Neural progenitor cell (in vitro differentiated cells): Measurements from ENCODE around the gene CRLF3. TPM values are rescaled to one million over a fixed set of nuclear protein-coding genes. Genes with fewer than 3 reads are reported as not detected.
"Not testable (repeated sequence)": the region's sequence is repeated elsewhere in the genome, so short reads cannot be mapped to it uniquely, and the experiment has no call there.

Experiments used
- DNase-seq: peaks from one replicate; pipeline ENCODE4 v3.0.0-alpha.2; 2016; ENCODE audit warnings: low spot score
- H2AFZ ChIP-seq: fragments of 200-600 bp; sonication (generic); replicated peaks from 2 replicates; pipeline ENCODE4 v1.6.1; 2016; ENCODE audit warnings: antibody characterized with exemption
- H3F3A ChIP-seq: fragments of 200-600 bp; sonication (generic); 2 replicates; pipeline ENCODE4 v1.6.1; 2016; ENCODE audit warnings: antibody characterized with exemption, low read depth
- H3K27ac ChIP-seq: fragments of 200-600 bp; sonication (generic); 2 replicates; pipeline ENCODE4 v1.5.1; 2016; ENCODE audit warnings: mild to moderate bottlenecking
- H3K27me3 ChIP-seq: fragments of 200-600 bp; sonication (generic); 2 replicates; pipeline ENCODE4 v1.6.1; 2016; ENCODE audit warnings: mild to moderate bottlenecking, moderate library complexity
- H3K36me3 ChIP-seq: fragments of 200-600 bp; sonication (generic); 2 replicates; pipeline ENCODE4 v1.5.1; 2016
- H3K4me1 ChIP-seq: fragments of 200-600 bp; sonication (generic); 2 replicates; pipeline ENCODE4 v1.6.1; 2016; ENCODE audit warnings: mixed run types
- H3K4me2 ChIP-seq: fragments of 200-600 bp; sonication (generic); 2 replicates; pipeline ENCODE4 v1.6.1; 2016
- H3K4me3 ChIP-seq: fragments of 200-600 bp; sonication (generic); 2 replicates; pipeline ENCODE4 v1.5.1; 2016
- H3K79me2 ChIP-seq: fragments of 200-600 bp; sonication (generic); 2 replicates; pipeline ENCODE4 v1.6.1; 2016; ENCODE audit warnings: low read depth
- H3K9ac ChIP-seq: fragments of 200-600 bp; sonication (generic); 2 replicates; pipeline ENCODE4 v1.6.1; 2016
- H3K9me3 ChIP-seq: fragments of 200-600 bp; sonication (generic); 2 replicates; pipeline ENCODE4 v1.5.1; 2016; ENCODE audit warnings: low read depth
- H4K20me1 ChIP-seq: fragments of 200-600 bp; sonication (generic); 2 replicates; pipeline ENCODE4 v1.6.1; 2016; ENCODE audit warnings: low read depth
- H3K27ac Mint-ChIP-seq: 3 replicates; pipeline ENCODE4 v1.8.0; 2021; ENCODE audit warnings: mixed read lengths
- H3K27me3 Mint-ChIP-seq: 2 replicates; pipeline ENCODE4 v1.8.0; 2022; ENCODE audit warnings: low read depth, mild to moderate bottlenecking, inconsistent platforms, moderate library complexity, mixed read lengths; ENCODE audit not compliant: insufficient read depth
- H3K36me3 Mint-ChIP-seq: 3 replicates; pipeline ENCODE4 v1.8.0; 2021; ENCODE audit warnings: mixed read lengths
- H3K4me1 Mint-ChIP-seq: 3 replicates; pipeline ENCODE4 v1.8.0; 2021; ENCODE audit warnings: mixed read lengths
- H3K4me3 Mint-ChIP-seq: 3 replicates; pipeline ENCODE4 v1.8.0; 2021; ENCODE audit warnings: mild to moderate bottlenecking, moderate library complexity, mixed read lengths
- H3K9me3 Mint-ChIP-seq: 3 replicates; pipeline ENCODE4 v1.8.0; 2020; ENCODE audit warnings: mixed read lengths
- CTCF ChIP-seq: fragments of 200-600 bp; sonication (generic); IDR thresholded peaks from 2 replicates; pipeline ENCODE4 v1.5.1; 2017; ENCODE audit warnings: antibody characterized with exemption, mild to moderate bottlenecking
- EZH2 ChIP-seq: fragments of 200-600 bp; sonication (generic); IDR thresholded peaks from 2 replicates; pipeline ENCODE4 v1.6.1; 2017; ENCODE audit warnings: antibody characterized with exemption, mild to moderate bottlenecking, moderate library complexity
- EZH2phosphoT487 ChIP-seq: fragments of 200-600 bp; sonication (generic); IDR thresholded peaks from 2 replicates; pipeline ENCODE4 v1.6.1; 2017; ENCODE audit warnings: antibody characterized with exemption
- total RNA-seq: library from RNA; depleted of rRNA; stranded (reverse); fragments of >200 nt; gene quantifications from 2 replicates; pipeline ENCODE4 v1.2.3, GENCODE V29; 2015; ENCODE audit warnings: low replicate concordance

CRLF3 gene
- total RNA-seq, 1 donor from 2014 or later, result 43.8 TPM

GRCh38 chr17:30780343-30780742, 44.1 kb downstream of the CRLF3 start:
- Mint-ChIP-seq H3K27ac (no peak overlapping the region), H3K9me3 (no peaks in the 10 kb centered on the region), H3K4me1 (no peaks in the 10 kb centered on the region), H3K4me3 (no peak overlapping the region), H3K36me3 (peaks cover 15% of the 10 kb centered on the region), H3K27me3 (no peaks in the 10 kb centered on the region)
- Histone ChIP-seq H3K36me3 (peaks cover 14% of the 10 kb centered on the region), H3K4me2 (no peak overlapping the region), H2AFZ (no peak overlapping the region), H4K20me1 (no peaks in the 10 kb centered on the region), H3K27ac (no peak overlapping the region), H3K27me3 (no peaks in the 10 kb centered on the region), H3K9me3 (no peaks in the 10 kb centered on the region), H3K9ac (no peak overlapping the region), H3K79me2 (no peaks in the 10 kb centered on the region), H3F3A (peaks cover 74% of the 10 kb centered on the region), H3K4me3 (no peak overlapping the region), H3K4me1 (no peaks in the 10 kb centered on the region)
- DNase-seq, result no peak
- TF ChIP-seq EZH2 (no peak), CTCF (no peak), EZH2phosphoT487 (no peak)

GRCh38 chr17:30768771-30769170, 55.7 kb downstream of the CRLF3 start:
- H3K27me3 Mint-ChIP-seq, H2AFZ ChIP-seq, H3K9me3 ChIP-seq, DNase-seq, H3K27ac ChIP-seq, H3K4me2 ChIP-seq, H3K4me3 Mint-ChIP-seq, H3K4me3 ChIP-seq, H3K27me3 ChIP-seq, H3K9ac ChIP-seq, H3K4me1 Mint-ChIP-seq, H3K9me3 Mint-ChIP-seq, H3K27ac Mint-ChIP-seq, H3K4me1 ChIP-seq: not testable (repeated sequence)
- peaks cover 20% of the 10 kb centered on the region for H3K36me3 Mint-ChIP-seq
- H3K36me3 ChIP-seq, result peaks cover 29% of the 10 kb centered on the region
- peaks cover 16% of the 10 kb centered on the region for H4K20me1 ChIP-seq
- H3K79me2 ChIP-seq, result peaks cover 16% of the 10 kb centered on the region
- peaks cover 26% of the 10 kb centered on the region for H3F3A ChIP-seq

- Histone ChIP-seq H3F3A (peaks cover 25% of the 10 kb centered on the region), H3K36me3 (peaks cover 28% of the 10 kb centered on the region), H4K20me1 (peaks cover 18% of the 10 kb centered on the region), H3K79me2 (peaks cover 25% of the 10 kb centered on the region)
- not testable (repeated sequence) for H3K27me3 ChIP-seq, H3K27me3 Mint-ChIP-seq, H3K4me1 Mint-ChIP-seq, DNase-seq, H3K4me3 ChIP-seq, H2AFZ ChIP-seq, H3K4me2 ChIP-seq, H3K4me3 Mint-ChIP-seq, H3K9ac ChIP-seq, H3K9me3 Mint-ChIP-seq, H3K27ac ChIP-seq, H3K9me3 ChIP-seq, H3K27ac Mint-ChIP-seq, H3K4me1 ChIP-seq
- H3K36me3 Mint-ChIP-seq, result peaks cover 17% of the 10 kb centered on the region
Measured at GRCh38 chr17:30767641-30768404, 56.7 kb downstream of the CRLF3 start.

- TF ChIP-seq CTCF (no peak), EZH2phosphoT487 (no peak), EZH2 (no peak)
- no peak overlapping the region for H3K27ac Mint-ChIP-seq
- Histone ChIP-seq H3K9me3 (no peaks in the 10 kb centered on the region), H3K9ac (no peak overlapping the region), H3K4me1 (no peaks in the 10 kb centered on the region), H3K79me2 (peaks cover 91% of the 10 kb centered on the region), H3K36me3 (peaks cover 12% of the 10 kb centered on the region), H2AFZ (no peak overlapping the region), H3K27ac (no peak overlapping the region), H3K27me3 (no peaks in the 10 kb centered on the region), H3K4me2 (no peak overlapping the region), H3F3A (peaks cover 12% of the 10 kb centered on the region), H3K4me3 (no peak overlapping the region), H4K20me1 (peaks cover 58% of the 10 kb centered on the region)
- H3K36me3 Mint-ChIP-seq, result peaks cover 12% of the 10 kb centered on the region
- H3K4me1 Mint-ChIP-seq, result no peaks in the 10 kb centered on the region
- H3K27me3 Mint-ChIP-seq, result no peaks in the 10 kb centered on the region
- no peaks in the 10 kb centered on the region for H3K9me3 Mint-ChIP-seq
- no peak overlapping the region for H3K4me3 Mint-ChIP-seq
- no peak for DNase-seq
Measured at GRCh38 chr17:30761060-30761459, 63.4 kb downstream of the CRLF3 start.

GRCh38 chr17:30753291-30753690, 71.2 kb downstream of the CRLF3 start:
- DNase-seq, H3K4me3 ChIP-seq, H3K4me3 Mint-ChIP-seq, H2AFZ ChIP-seq, H3K36me3 ChIP-seq, H3K9ac ChIP-seq, H3K4me2 ChIP-seq, H3K9me3 Mint-ChIP-seq, H3K27ac ChIP-seq, H3K27me3 ChIP-seq, H3K4me1 ChIP-seq, H3K27me3 Mint-ChIP-seq, H3K4me1 Mint-ChIP-seq, H3K27ac Mint-ChIP-seq, H3K9me3 ChIP-seq: not testable (repeated sequence)
- Histone ChIP-seq H3K79me2 (peaks cover 98% of the 10 kb centered on the region), H3F3A (peaks cover 19% of the 10 kb centered on the region), H4K20me1 (peaks cover 87% of the 10 kb centered on the region)
- peaks cover 28% of the 10 kb centered on the region for H3K36me3 Mint-ChIP-seq

GRCh38 chr17:30750982-30751381, 73.5 kb downstream of the CRLF3 start:
- Histone ChIP-seq H3K36me3 (peaks cover 12% of the 10 kb centered on the region), H3F3A (peaks cover 15% of the 10 kb centered on the region), H3K79me2 (peaks cover 97% of the 10 kb centered on the region), H4K20me1 (peaks cover 81% of the 10 kb centered on the region)
- H3K27ac Mint-ChIP-seq, H3K9me3 Mint-ChIP-seq, H3K4me2 ChIP-seq, H3K27me3 Mint-ChIP-seq, H3K4me1 Mint-ChIP-seq, H3K4me1 ChIP-seq, H2AFZ ChIP-seq, H3K4me3 Mint-ChIP-seq, DNase-seq, H3K27me3 ChIP-seq, H3K9me3 ChIP-seq, H3K9ac ChIP-seq, H3K4me3 ChIP-seq, H3K27ac ChIP-seq: not testable (repeated sequence)
- H3K36me3 Mint-ChIP-seq, result peaks cover 34% of the 10 kb centered on the region
